Nucleus accumbens (tissue), 56 donors: ENCODE measurements around the gene SPDEF.

Experiments used
- DNase-seq, 56 donors: peaks; one replicate each; lab custom pipeline; 2025; lab: John Stamatoyannopoulos, UW

Gene SPDEF

DNA sequence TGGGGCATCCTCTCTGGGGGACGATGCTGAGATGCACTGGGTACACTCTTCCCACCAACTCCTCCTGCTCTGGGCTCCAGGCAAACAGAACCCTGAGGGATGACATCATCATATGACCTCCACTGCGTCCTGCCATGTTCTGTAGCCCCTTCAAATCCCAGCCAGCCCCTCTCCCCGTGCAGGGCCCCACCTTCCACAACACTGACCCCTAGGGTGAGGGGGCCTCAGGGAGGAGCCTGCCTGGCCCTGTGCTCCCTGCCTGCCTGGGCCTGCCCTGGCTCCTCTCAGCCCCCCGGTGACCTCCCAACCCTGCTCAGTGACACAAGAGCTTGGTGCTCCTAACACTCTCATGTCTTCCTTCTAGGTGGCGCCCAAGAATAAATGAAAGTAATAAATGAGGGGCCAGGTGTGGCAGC, 9.6 kb upstream of the SPDEF start:
- no peak for DNase-seq

DNA sequence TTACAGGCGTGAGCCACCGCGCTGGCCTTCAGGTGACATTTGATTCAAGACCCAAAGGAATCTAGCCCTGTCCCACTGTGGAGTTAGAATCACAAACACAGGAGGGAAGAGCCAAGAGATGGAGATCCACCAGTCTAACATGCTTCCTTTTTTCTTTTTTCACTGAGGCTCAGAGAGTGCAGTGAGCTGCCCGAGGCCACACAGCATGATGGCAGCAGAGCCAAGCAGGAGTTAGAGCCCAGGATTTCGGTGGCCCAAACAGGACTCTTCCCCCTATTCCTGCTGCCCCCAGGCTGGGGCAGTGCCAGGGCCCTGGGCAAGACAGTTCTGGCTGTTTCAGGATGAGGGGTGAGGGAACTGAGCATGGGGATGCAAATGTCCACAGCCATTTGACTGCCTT, 8.1 kb upstream of the SPDEF start:
- no peak for DNase-seq

- no peak for DNase-seq
Observed at GRCh38 chr6:34563513-34563870, 7.4 kb upstream of the SPDEF start.

- no peak for DNase-seq
Observed at GRCh38 chr6:34562861-34563512, 6.9 kb upstream of the SPDEF start.

DNA sequence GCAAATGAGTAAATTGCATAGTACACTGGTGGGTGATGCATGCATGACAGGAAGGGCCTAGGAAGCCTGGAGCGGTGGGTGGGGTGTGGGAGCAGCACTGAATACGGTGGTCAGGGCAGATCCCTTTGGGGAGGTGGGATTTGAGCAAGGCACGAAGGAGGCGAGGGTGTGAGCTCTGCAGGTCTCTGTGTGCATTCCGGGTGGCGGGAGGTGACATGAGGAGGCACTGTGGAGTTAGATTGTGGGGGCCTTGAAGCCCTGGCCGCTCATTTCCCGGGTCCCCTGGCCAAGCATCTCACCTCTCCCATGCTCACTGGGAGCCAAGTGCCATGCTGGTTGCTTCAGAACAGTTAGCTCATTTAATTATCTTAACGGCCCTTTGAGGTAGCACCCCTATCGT, 6.2 kb upstream of the SPDEF start:
- DNase-seq, result no peak

DNA sequence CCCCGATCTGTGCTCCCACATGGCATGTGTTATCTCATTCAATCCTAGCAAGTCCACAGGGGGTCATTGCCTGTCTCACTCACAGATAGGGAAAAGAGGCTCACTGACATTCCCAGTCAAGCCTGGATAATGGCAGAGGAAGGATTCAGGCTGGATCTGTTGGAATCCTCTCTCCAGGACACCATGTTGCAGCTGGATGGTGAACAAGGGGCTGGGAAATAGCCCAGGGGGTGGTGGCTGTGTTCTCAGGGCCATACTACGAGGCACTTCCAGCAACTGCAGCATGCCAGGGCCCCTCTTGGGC, 5.0 kb upstream of the SPDEF start:
- DNase-seq, result no peak

GRCh38 chr6:34560366-34561226, 4.5 kb upstream of the SPDEF start:
- peak in 2 of 56 donors; percentile 5 to 38 for DNase-seq

DNA sequence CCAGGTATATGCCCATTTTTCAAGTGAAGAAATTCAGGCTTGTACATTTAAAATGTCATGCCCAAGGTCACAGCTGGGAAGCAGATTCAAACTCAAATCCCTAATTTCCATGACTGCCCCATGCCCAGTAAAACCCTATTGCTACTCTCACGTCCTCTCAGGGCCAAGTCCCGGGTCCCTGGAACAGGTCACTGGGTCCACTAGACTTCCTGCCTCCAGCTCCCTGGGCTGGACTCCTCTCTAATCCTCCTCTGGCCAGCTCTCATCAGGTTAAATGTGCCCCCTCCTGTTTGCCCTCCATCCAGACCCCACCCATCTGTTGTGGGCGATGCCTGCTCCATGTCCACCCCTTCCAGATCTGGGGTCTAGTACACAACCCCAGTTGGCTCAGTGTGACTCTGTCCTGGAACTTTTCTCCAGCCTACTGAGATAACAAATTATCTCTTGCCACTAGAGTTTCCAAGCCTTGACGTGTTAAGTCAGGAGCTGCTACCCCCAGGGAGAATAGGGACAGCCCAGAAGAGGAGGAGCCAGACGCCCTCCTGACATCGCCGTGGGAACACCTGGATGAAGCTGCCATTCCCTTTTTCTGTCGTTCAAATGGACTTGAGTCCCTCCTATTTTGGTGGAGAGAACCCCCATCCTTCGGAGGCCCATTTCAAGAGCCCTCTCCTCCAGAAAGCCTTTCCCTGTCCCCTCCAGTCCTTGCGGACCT, 3.7 kb upstream of the SPDEF start:
- no peak for DNase-seq

DNA sequence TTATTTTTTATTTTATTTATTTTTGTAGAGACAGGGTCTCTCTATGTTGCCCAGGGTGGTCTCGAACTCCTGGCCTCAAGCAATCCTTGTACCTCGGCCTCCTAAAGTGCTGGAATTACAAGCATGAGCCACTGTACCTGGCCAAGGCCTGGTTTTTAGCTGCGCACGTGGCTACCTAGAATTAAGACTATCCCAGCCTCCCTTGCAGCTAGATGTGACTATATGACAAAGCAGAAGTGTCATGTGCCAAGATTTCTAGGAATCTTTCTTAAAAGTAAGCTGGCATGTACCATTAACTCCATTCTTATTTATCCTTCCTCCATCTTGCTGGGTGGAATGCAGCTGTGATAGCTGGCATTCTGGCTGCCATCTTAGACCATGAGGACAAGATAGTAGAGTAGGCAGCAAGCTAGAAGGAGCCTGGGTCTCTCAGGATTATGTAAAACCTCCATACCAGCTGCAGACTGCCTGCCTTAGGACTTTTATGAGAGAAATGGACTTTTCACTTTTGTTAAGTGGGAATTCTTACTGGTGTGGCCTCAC, 2.1 kb upstream of the SPDEF start:
- no peak for DNase-seq

DNA sequence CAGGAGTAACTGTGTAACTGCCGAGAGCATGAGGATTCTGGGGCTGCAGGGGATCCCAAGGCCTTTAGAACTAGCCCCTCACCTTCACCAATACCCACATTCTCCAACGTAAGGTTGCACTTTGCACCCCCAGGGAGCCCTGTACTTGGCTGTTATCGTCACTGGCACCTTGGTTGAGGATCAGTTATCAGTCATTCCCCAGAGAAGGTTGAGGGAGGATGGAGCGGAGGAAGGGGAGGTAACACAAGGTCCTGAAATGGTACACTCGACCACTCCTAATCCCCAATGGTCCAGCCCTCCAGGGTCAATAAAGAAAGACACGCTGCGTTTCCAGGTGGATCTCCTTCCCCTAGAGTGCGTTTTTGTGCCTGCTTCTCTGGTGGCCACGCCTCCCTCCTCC, 1.1 kb upstream of the SPDEF start:
- DNase-seq, result no peak

GRCh38 chr6:34556493-34556892, 364 bp upstream of the SPDEF start:
- no peak for DNase-seq

DNA sequence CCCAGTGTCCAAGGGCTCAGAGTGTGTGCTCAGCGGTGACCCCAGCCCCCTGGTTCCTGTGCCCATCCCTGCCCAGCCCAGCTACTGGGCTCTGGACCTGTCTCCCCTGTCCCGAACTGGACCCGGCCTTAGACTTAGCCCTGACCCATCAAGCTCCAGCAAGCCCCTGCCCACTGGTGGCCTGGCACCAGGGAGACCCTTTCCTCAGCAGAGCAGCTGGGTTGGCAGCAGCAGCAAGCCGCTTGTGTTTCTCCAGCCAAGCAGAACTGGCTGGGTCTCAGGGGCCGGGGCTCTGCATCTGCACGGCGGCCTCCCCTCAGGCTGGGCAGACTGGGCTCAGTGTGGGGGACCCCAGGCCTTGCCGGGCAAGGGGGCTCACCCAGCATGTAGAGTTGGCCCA, 801 bp downstream of the SPDEF start:
- no peak for DNase-seq

- DNase-seq, result no peak
Observed at GRCh38 chr6:34555007-34555322, 1.2 kb downstream of the SPDEF start.

DNA sequence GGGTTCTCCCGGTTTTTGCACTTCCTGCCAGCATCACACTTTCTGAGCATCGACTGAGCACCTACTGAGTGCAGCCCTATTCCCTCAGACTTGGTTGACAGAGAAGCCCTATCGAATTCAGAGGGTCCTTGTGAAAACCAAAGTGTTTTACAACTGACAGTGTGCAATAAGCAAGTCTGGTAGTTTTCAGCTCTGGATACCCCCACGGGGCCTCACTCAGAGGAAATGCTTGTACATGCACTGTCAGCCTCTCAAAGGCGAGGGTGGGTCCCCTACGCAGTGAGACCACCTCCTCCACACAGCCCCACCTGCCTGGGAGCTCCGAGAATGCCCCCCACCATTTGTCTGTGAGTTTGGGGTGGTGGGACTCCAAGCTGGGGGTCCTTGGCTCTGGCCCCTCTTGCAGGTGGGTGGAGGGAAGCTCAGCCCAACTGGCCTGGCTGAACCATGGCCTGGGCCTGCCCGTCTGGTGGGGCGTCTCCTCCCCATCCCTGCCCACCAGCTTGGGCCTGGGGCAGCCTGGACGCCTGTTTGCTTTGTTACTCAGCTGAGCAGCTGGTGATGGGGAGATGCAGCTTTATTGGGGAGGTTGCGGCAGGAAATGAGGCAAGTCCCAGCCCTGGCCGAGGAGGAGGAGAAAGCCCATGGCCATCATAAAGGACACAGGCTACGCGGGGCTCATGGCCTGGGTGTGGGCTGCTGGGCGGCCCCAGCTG, 1.7 kb downstream of the SPDEF start:
- no peak for DNase-seq

DNA sequence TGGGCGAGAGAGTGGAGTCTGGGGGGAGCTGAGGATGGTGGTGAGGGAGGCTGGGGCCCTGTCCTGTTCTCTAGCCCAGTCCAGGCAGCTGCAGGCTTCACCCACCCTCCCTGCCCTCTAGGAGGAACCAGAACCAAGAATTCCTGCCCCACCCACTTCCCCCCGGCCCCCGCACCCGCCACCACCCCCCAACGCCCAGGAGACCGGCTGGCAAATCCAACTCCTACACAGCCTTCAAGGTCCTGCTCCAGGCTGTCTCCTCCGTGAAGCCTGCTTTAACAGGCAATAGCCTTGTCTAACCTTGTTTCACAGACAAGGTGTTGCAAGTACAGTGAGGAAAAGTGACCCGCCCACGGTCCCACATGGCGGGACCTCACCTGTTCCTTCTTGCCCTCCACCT, 2.4 kb downstream of the SPDEF start:
- DNase-seq, result no peak

GRCh38 chr6:34553146-34553545, 3.0 kb downstream of the SPDEF start:
- DNase-seq, result no peak

DNA sequence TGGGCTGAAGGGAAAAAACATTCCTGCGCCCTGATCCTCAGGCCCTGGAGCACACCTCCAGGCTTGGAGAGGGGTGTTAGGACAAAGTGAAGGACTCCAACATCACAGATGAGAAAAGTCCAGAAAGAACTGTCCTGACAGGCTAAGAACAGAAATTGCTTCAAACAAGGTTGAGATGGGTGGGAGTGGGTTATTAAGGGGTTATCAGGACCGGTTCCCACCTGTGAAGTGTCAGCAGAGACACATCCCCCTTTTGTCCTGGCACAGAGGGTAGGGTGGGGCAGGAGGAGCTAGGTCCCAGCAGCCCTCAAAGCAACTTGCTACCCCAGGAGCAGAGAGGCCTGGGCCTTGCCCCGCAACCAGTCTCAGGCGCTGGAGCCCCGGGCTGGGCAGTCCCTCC, 3.5 kb downstream of the SPDEF start:
- no peak for DNase-seq

DNA sequence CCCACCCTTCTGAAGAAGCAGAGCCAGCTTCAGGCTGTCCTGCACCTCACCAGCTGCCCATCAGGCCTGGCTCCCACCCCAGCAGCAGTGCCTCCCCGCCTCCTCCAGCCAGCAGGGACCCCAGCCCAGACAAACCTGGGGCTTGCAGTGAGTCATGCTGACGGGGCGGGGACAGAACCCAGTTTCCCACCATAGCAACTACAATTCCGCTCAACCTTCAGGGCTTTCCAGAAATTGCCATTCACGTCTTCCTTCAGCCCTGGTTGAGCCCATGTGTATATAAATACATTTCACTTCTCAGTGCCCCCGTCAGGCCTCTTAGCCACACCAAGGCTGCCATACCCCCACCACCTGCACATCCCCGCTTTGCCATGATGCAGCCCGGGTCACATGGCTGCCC, 4.4 kb downstream of the SPDEF start:
- no peak for DNase-seq

DNA sequence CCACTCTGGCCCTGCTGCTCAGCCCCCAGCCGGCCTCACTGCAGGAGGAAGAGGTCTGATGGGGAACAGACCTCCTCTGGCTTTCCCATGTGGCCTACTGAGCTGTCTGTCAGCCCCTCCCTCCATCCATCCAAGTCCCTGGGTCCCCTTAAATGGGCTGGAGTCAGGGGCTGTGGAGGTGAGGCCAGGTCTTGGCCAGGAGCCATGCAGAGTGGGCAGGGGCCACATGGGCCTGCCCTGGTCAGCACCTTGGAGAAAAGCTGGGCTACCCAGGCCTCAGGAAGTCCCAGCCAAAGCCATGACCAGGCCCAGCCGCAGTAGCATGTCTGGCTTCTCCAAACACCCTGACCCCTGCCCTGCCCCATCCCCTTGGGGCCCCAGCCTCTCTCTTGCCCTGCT, 6.3 kb downstream of the SPDEF start:
- DNase-seq, result no peak

GRCh38 chr6:34549026-34549803, 6.9 kb downstream of the SPDEF start:
- no peak for DNase-seq
